Astrocyte (in vitro differentiated cells and primary cell): ENCODE measurements around the gene FAM168A. TPM values are rescaled to one million over a fixed set of nuclear protein-coding genes. Genes with fewer than 3 reads are reported as not detected.

ENCODE experiments used
- DNase-seq: peaks from one replicate; pipeline ENCODE4 v3.0.0-alpha.2; 2010; ENCODE audit warnings: low read depth
- FAIRE-seq: peaks from 2 replicates; lab custom pipeline; 2011; peaks lifted over from hg19 to GRCh38; lab: Jason Lieb, UNC
- H2AFZ ChIP-seq: 2 replicates; pipeline ENCODE4 v1.6.0; 2012; ENCODE audit warnings: low read depth, low read length, inconsistent platforms
- H3K27ac ChIP-seq: 2 replicates; pipeline ENCODE4 v1.5.1; 2011; ENCODE audit warnings: low read depth, low read length, inconsistent platforms
- H3K27me3 ChIP-seq: 2 replicates; pipeline ENCODE4 v1.6.0; 2011; ENCODE audit warnings: low read length, inconsistent platforms; ENCODE audit not compliant: insufficient read depth
- H3K36me3 ChIP-seq: 2 replicates; pipeline ENCODE4 v1.5.1; 2011; ENCODE audit warnings: low read length, inconsistent platforms; ENCODE audit not compliant: insufficient read depth
- H3K4me1 ChIP-seq: 2 replicates; pipeline ENCODE4 v1.5.1; 2011; ENCODE audit warnings: low read length, inconsistent platforms; ENCODE audit not compliant: insufficient read depth
- H3K4me2 ChIP-seq: 2 replicates; pipeline ENCODE4 v1.6.0; 2012; ENCODE audit warnings: low read length, inconsistent platforms
- H3K4me3 ChIP-seq: 2 replicates; pipeline ENCODE4 v1.5.1; 2011; ENCODE audit warnings: low read depth, mild to moderate bottlenecking, low read length, inconsistent platforms; ENCODE audit not compliant: insufficient read depth
- H3K79me2 ChIP-seq: 2 replicates; pipeline ENCODE4 v1.6.0; 2012; ENCODE audit warnings: mild to moderate bottlenecking, low read length, inconsistent platforms; ENCODE audit not compliant: insufficient read depth
- H3K9ac ChIP-seq: 2 replicates; pipeline ENCODE4 v1.6.0; 2012; ENCODE audit warnings: mild to moderate bottlenecking, low read length, inconsistent platforms
- H3K9me3 ChIP-seq: 2 replicates; pipeline ENCODE4 v1.5.1; 2012; ENCODE audit warnings: low read depth, mild to moderate bottlenecking, low read length, inconsistent platforms; ENCODE audit not compliant: insufficient read depth
- H4K20me1 ChIP-seq: 2 replicates; pipeline ENCODE4 v1.6.0; 2012; ENCODE audit warnings: low read length, inconsistent platforms; ENCODE audit not compliant: insufficient read depth
- H3K27ac Mint-ChIP-seq: one replicate; pipeline ENCODE4 v1.8.0; 2021; ENCODE audit warnings: mild to moderate bottlenecking, mixed read lengths; ENCODE audit not compliant: unreplicated experiment
- H3K27me3 Mint-ChIP-seq: one replicate; pipeline ENCODE4 v1.8.0; 2021; ENCODE audit warnings: low read depth, mixed read lengths; ENCODE audit not compliant: unreplicated experiment
- H3K36me3 Mint-ChIP-seq: one replicate; pipeline ENCODE4 v1.8.0; 2021; ENCODE audit warnings: low read depth, mixed read lengths; ENCODE audit not compliant: unreplicated experiment
- H3K4me1 Mint-ChIP-seq: one replicate; pipeline ENCODE4 v1.8.0; 2021; ENCODE audit warnings: low read depth, mixed read lengths; ENCODE audit not compliant: unreplicated experiment
- H3K4me3 Mint-ChIP-seq: one replicate; pipeline ENCODE4 v1.8.0; 2021; ENCODE audit warnings: mild to moderate bottlenecking, moderate library complexity, mixed read lengths; ENCODE audit not compliant: unreplicated experiment
- H3K9me3 Mint-ChIP-seq: one replicate; pipeline ENCODE4 v1.8.0; 2021; ENCODE audit warnings: mild to moderate bottlenecking, mixed read lengths; ENCODE audit not compliant: unreplicated experiment
- EZH2 ChIP-seq: IDR thresholded peaks from 2 replicates; pipeline ENCODE4 v1.6.1; 2012; ENCODE audit warnings: mild to moderate bottlenecking, low read length, inconsistent platforms; ENCODE audit not compliant: insufficient read depth
- total RNA-seq: library from RNA; stranded (reverse); gene quantifications from 2 replicates; pipeline ENCODE4 v1.2.1, GENCODE V29; 2021
- TF ChIP-seq, protein P1 (sequence below): IDR thresholded peaks from 2 replicates; pipeline ENCODE4 v1.5.1; 2011; ENCODE audit warnings: low read depth, mild to moderate bottlenecking, inconsistent platforms, low read length, moderate library complexity; ENCODE audit not compliant: insufficient read depth

FAM168A gene
- total RNA-seq, 1 donor from 2014 or later: 44.8 TPM

DNA sequence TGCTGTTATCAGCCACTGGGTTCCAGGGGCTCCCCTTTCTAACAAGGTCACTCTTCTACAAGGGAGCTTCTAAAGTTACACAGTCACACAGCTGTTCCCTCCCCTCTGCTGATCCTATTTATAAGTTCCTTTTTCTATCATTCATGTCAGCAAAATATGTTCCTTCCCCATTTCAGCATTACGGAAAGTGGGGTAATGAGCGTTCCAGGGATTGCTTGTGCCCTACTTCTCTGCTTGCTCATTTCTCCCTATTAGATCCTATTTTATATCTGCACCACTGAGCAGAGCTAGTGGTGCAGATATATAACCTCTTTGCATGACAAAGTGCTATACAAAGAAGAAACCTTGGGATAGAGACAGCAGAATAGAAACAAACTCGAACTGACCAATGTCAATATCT, 25.8 kb upstream of the FAM168A start:
- no peak overlapping the region for H2AFZ ChIP-seq
- H3K27me3 ChIP-seq: peaks cover 12% of the 10 kb centered on the region
- Mint-ChIP-seq H3K27me3 (peaks cover 12% of the 10 kb centered on the region), H3K4me3 (no peak overlapping the region), H3K4me1 (no peaks in the 10 kb centered on the region), H3K9me3 (no peaks in the 10 kb centered on the region), H3K36me3 (no peaks in the 10 kb centered on the region), H3K27ac (no peak overlapping the region)
- H3K9ac ChIP-seq: no peak overlapping the region
- peaks cover 3% of the 10 kb centered on the region for H3K4me1 ChIP-seq
- no peak overlapping the region for H3K4me3 ChIP-seq
- H4K20me1 ChIP-seq: no peaks in the 10 kb centered on the region
- no peaks in the 10 kb centered on the region for H3K79me2 ChIP-seq
- FAIRE-seq (no peak), DNase-seq (no peak)
- H3K9me3 ChIP-seq: no peaks in the 10 kb centered on the region
- H3K4me2 ChIP-seq: no peak overlapping the region
- TF ChIP-seq, protein P1, sequence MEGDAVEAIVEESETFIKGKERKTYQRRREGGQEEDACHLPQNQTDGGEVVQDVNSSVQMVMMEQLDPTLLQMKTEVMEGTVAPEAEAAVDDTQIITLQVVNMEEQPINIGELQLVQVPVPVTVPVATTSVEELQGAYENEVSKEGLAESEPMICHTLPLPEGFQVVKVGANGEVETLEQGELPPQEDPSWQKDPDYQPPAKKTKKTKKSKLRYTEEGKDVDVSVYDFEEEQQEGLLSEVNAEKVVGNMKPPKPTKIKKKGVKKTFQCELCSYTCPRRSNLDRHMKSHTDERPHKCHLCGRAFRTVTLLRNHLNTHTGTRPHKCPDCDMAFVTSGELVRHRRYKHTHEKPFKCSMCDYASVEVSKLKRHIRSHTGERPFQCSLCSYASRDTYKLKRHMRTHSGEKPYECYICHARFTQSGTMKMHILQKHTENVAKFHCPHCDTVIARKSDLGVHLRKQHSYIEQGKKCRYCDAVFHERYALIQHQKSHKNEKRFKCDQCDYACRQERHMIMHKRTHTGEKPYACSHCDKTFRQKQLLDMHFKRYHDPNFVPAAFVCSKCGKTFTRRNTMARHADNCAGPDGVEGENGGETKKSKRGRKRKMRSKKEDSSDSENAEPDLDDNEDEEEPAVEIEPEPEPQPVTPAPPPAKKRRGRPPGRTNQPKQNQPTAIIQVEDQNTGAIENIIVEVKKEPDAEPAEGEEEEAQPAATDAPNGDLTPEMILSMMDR: no peak
- TF ChIP-seq EZH2: no peak
- no peak overlapping the region for H3K27ac ChIP-seq
- no peaks in the 10 kb centered on the region for H3K36me3 ChIP-seq

DNA sequence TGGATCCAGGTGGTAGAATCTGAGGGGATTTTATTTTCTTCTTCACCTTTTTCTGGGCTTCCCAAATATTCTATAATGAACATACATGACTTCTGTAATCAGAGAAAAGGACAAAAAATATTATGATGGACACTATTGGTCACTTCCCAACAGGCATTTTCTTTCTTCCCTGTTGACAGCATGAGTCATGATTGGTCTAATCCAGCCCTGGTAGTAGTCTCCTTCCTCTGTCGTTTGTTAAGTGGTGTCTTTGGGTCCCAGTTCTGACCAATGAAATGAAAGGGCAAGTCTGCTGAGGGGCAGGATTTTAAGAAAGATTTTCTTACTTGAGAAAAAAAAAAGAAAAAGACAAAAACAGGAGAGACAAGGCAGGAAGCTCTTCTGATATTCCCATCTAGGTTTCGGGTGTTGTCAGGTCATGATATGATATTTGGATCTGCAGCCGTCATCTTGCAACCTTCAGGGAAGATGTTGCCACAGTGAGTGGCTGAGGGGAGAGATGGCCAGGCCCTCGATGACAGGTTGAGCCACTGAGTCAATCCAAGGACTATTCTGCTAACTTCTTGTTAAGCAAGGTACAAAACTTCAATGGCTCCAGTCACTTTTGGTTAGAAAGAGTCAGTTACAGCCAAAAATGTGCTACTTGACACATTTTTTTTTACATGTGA, 25.1 kb upstream of the FAM168A start:
- no peak overlapping the region for H3K4me3 ChIP-seq
- no peaks in the 10 kb centered on the region for H3K36me3 ChIP-seq
- peaks cover 12% of the 10 kb centered on the region for H3K27me3 ChIP-seq
- no peaks in the 10 kb centered on the region for H4K20me1 ChIP-seq
- Mint-ChIP-seq H3K4me3 (no peak overlapping the region), H3K9me3 (no peaks in the 10 kb centered on the region), H3K27me3 (peaks cover 12% of the 10 kb centered on the region), H3K36me3 (no peaks in the 10 kb centered on the region), H3K4me1 (no peaks in the 10 kb centered on the region), H3K27ac (no peak overlapping the region)
- DNase-seq: no peak
- no peak for FAIRE-seq
- no peaks in the 10 kb centered on the region for H3K9me3 ChIP-seq
- no peak overlapping the region for H3K9ac ChIP-seq
- no peak overlapping the region for H3K4me2 ChIP-seq
- no peaks in the 10 kb centered on the region for H3K79me2 ChIP-seq
- H3K4me1 ChIP-seq: peaks cover 3% of the 10 kb centered on the region
- TF ChIP-seq, protein P1: no peak
- no peak for TF ChIP-seq EZH2
- no peak overlapping the region for H3K27ac ChIP-seq
- no peak overlapping the region for H2AFZ ChIP-seq

DNA sequence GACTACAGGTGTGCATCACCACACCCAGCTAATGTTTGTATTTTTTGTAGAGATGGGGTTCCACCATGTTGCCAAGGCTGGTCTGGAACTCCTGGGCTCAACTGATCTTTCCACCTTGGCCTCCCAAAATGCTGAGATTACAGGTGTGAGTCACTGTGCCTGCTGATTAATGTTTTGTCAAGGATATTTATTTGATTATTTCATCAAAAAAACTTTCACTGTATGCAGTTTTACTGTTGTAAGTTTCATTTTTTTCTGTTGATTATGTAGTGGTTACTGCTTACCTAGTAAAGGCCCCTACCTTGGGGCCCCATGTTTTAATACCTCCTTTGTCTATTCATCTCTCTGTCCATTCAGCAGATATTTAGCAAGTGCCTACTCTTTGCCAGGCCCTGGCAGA, 16.7 kb upstream of the FAM168A start:
- no peak for TF ChIP-seq EZH2
- FAIRE-seq: no peak
- no peak overlapping the region for H2AFZ ChIP-seq
- H3K27ac ChIP-seq: no peak overlapping the region
- no peaks in the 10 kb centered on the region for H3K79me2 ChIP-seq
- DNase-seq: no peak
- H3K4me3 Mint-ChIP-seq: no peak overlapping the region
- no peaks in the 10 kb centered on the region for H3K4me1 Mint-ChIP-seq
- H3K36me3 Mint-ChIP-seq: no peaks in the 10 kb centered on the region
- H3K27me3 ChIP-seq: no peaks in the 10 kb centered on the region
- no peaks in the 10 kb centered on the region for H3K9me3 Mint-ChIP-seq
- no peaks in the 10 kb centered on the region for H3K4me1 ChIP-seq
- no peak overlapping the region for H3K4me2 ChIP-seq
- no peak overlapping the region for H3K4me3 ChIP-seq
- no peak overlapping the region for H3K27ac Mint-ChIP-seq
- H3K9ac ChIP-seq: no peak overlapping the region
- H3K27me3 Mint-ChIP-seq: no peaks in the 10 kb centered on the region
- H3K9me3 ChIP-seq: no peaks in the 10 kb centered on the region
- H4K20me1 ChIP-seq: no peaks in the 10 kb centered on the region
- no peaks in the 10 kb centered on the region for H3K36me3 ChIP-seq
